Measurements from ENCODE around the gene PRSS57.

The PRSS57 gene

GRCh38 chr19:648904-649801 lies 46.1 kb downstream of the PRSS57 start:
- no peak for DNase-seq

GRCh38 chr19:648305-648704 lies 46.9 kb downstream of the PRSS57 start:
- DNase-seq: no peak

GRCh38 chr19:647566-648284 lies 47.5 kb downstream of the PRSS57 start:
- no peak for DNase-seq

GRCh38 chr19:646779-647565 lies 48.3 kb downstream of the PRSS57 start:
- no peak for DNase-seq

- DNase-seq: no peak
Measured at GRCh38 chr19:645912-646778, 49.1 kb downstream of the PRSS57 start.

- no peak for DNase-seq
Measured at GRCh38 chr19:644789-645188, 50.5 kb downstream of the PRSS57 start.

- DNase-seq: no peak
Measured at GRCh38 chr19:644363-644762, 50.9 kb downstream of the PRSS57 start.

GRCh38 chr19:643736-644135 lies 51.5 kb downstream of the PRSS57 start:
- DNase-seq: no peak

GRCh38 chr19:642767-643727 lies 52.2 kb downstream of the PRSS57 start:
- no peak for DNase-seq

GRCh38 chr19:641702-642101 lies 53.5 kb downstream of the PRSS57 start:
- no peak for DNase-seq

- DNase-seq: no peak
Measured at GRCh38 chr19:640606-641189, 54.6 kb downstream of the PRSS57 start.

- no peak for DNase-seq
Measured at GRCh38 chr19:640161-640558, 55.1 kb downstream of the PRSS57 start.

GRCh38 chr19:639253-640160 lies 55.7 kb downstream of the PRSS57 start, which contains the start of gene FGF22:
TSS of gene FGF22 (plus strand) at chr19:639879. CDS start at chr19:639926, 47 bp downstream.
- peak; percentile 92 to 97 for DNase-seq

- no peak for DNase-seq
Measured at GRCh38 chr19:638906-639252, 56.4 kb downstream of the PRSS57 start.
